Measurements from ENCODE around the gene KIAA1755.
"Not testable (repeated sequence)": the region's sequence is repeated elsewhere in the genome, so short reads cannot be mapped to it uniquely, and the experiment has no call there.

Gene KIAA1755

DNA sequence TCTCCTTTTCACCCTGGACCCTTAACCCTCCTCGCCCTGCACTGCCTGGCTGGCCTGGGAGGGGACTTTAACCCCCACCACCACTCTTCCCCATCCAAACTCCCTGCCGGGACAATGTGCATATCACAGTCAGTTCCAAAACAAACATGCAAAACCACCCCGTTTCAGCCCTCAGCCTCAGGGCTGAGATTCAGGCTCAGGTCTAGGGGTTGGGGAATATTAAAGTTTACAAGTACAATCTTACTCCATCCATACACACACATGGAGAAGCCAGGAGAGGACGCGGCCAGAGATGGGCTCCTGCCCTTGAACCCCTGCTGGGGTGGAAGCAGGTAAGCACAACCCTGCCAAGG is 534 bp downstream of the KIAA1755 start:
- peak overlapping the region; percentile 64 for H2AFZ ChIP-seq (ENCODE audit: low read length, unreplicated experiment)
- no peaks in the 10 kb centered on the region for H3K27me3 ChIP-seq (ENCODE audit: insufficient read depth, low read length)
- peaks cover 17% of the 10 kb centered on the region for H3K4me1 ChIP-seq (ENCODE audit: control insufficient read depth, insufficient read depth, low read length, unreplicated experiment)
- H3K36me3 ChIP-seq (ENCODE audit: insufficient read depth, low read length) = no peaks in the 10 kb centered on the region
- peak overlapping the region; percentile 74 for H3K4me3 ChIP-seq (ENCODE audit: low read depth, low read length)
- H3K27ac ChIP-seq (ENCODE audit: low read depth, low read length) = no peak overlapping the region
- no peaks in the 10 kb centered on the region for H3K79me2 ChIP-seq (ENCODE audit: control insufficient read depth, insufficient read depth, low read length, unreplicated experiment)

GRCh38 chr20:38258545-38259215 is 1.9 kb downstream of the KIAA1755 start:
- Histone ChIP-seq H3K4me3 (ENCODE audit: low read depth, low read length) (no peak overlapping the region), H3K79me2 (ENCODE audit: control insufficient read depth, insufficient read depth, low read length, unreplicated experiment) (no peaks in the 10 kb centered on the region), H3K36me3 (ENCODE audit: insufficient read depth, low read length) (no peaks in the 10 kb centered on the region), H3K27me3 (ENCODE audit: insufficient read depth, low read length) (no peaks in the 10 kb centered on the region), H3K4me1 (ENCODE audit: control insufficient read depth, insufficient read depth, low read length, unreplicated experiment) (peaks cover 17% of the 10 kb centered on the region), H2AFZ (ENCODE audit: low read length, unreplicated experiment) (no peak overlapping the region), H3K27ac (ENCODE audit: low read depth, low read length) (no peak overlapping the region)

- H2AFZ ChIP-seq (ENCODE audit: low read length, unreplicated experiment) = no peak overlapping the region
- no peak overlapping the region for H3K27ac ChIP-seq (ENCODE audit: low read depth, low read length)
- H3K4me1 ChIP-seq (ENCODE audit: control insufficient read depth, insufficient read depth, low read length, unreplicated experiment) = peaks cover 17% of the 10 kb centered on the region
- H3K27me3 ChIP-seq (ENCODE audit: insufficient read depth, low read length) = no peaks in the 10 kb centered on the region
- no peaks in the 10 kb centered on the region for H3K79me2 ChIP-seq (ENCODE audit: control insufficient read depth, insufficient read depth, low read length, unreplicated experiment)
- no peaks in the 10 kb centered on the region for H3K36me3 ChIP-seq (ENCODE audit: insufficient read depth, low read length)
- H3K4me3 ChIP-seq (ENCODE audit: low read depth, low read length) = no peak overlapping the region
Observed at GRCh38 chr20:38256966-38257365, 3.6 kb downstream of the KIAA1755 start.

GRCh38 chr20:38256021-38256420 is 4.5 kb downstream of the KIAA1755 start:
- Histone ChIP-seq H3K36me3 (ENCODE audit: insufficient read depth, low read length) (no peaks in the 10 kb centered on the region), H3K4me3 (ENCODE audit: low read depth, low read length) (no peak overlapping the region), H3K27me3 (ENCODE audit: insufficient read depth, low read length) (no peaks in the 10 kb centered on the region), H3K4me1 (ENCODE audit: control insufficient read depth, insufficient read depth, low read length, unreplicated experiment) (peaks cover 17% of the 10 kb centered on the region), H3K79me2 (ENCODE audit: control insufficient read depth, insufficient read depth, low read length, unreplicated experiment) (no peaks in the 10 kb centered on the region), H3K27ac (ENCODE audit: low read depth, low read length) (no peak overlapping the region), H2AFZ (ENCODE audit: low read length, unreplicated experiment) (peak overlapping the region; percentile 79)

DNA sequence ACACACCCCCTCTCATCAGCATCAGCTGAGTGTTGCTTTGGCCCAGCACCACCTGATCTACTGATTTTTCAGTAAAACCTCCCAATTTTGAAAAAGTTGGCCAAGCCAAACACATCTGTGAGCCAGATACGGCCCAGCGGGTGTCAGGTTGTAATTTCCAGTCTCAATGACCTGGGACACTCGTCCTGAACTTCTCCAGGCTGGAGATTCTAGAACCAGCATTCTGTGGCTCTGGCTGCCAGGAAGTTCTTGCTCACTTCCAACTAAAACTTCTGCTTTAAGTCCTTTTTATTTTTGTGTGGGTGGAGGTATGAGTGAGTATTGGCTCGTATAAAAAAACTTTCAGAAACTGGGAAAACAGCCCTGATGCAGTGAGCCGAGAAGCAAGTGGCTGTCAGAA is 5.1 kb downstream of the KIAA1755 start:
- no peak overlapping the region for H3K4me3 ChIP-seq (ENCODE audit: low read depth, low read length)
- peak overlapping the region; percentile 79 for H2AFZ ChIP-seq (ENCODE audit: low read length, unreplicated experiment)
- H3K36me3 ChIP-seq (ENCODE audit: insufficient read depth, low read length) = no peaks in the 10 kb centered on the region
- H3K79me2 ChIP-seq (ENCODE audit: control insufficient read depth, insufficient read depth, low read length, unreplicated experiment) = no peaks in the 10 kb centered on the region
- H3K4me1 ChIP-seq (ENCODE audit: control insufficient read depth, insufficient read depth, low read length, unreplicated experiment) = peaks cover 17% of the 10 kb centered on the region
- no peak overlapping the region for H3K27ac ChIP-seq (ENCODE audit: low read depth, low read length)
- H3K27me3 ChIP-seq (ENCODE audit: insufficient read depth, low read length) = no peaks in the 10 kb centered on the region

DNA sequence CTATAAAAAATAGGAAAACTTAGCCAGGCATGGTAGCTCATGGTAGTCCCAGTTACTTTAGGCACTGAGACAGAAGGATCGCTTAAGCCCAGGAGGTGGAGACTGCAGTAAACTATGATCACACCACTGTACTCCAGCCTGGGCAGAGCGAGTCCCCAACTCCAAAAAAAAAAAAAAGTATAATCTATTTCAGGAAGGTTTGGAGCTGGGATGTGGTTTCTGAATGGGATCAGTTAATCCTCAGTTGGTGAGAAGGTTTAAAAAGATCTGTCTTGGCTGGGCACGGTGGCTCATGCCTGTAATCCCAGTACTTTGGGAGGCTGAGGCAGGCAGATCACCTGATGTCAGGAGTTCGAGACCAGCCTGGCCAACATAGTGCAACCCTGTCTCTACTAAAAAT is 5.9 kb downstream of the KIAA1755 start:
- H3K27me3 ChIP-seq (ENCODE audit: insufficient read depth, low read length); H3K27ac ChIP-seq (ENCODE audit: low read depth, low read length); H3K4me3 ChIP-seq (ENCODE audit: low read depth, low read length); H3K79me2 ChIP-seq (ENCODE audit: control insufficient read depth, insufficient read depth, low read length, unreplicated experiment); H3K36me3 ChIP-seq (ENCODE audit: insufficient read depth, low read length); H2AFZ ChIP-seq (ENCODE audit: low read length, unreplicated experiment): not testable (repeated sequence)
- H3K4me1 ChIP-seq (ENCODE audit: control insufficient read depth, insufficient read depth, low read length, unreplicated experiment) = peaks cover 17% of the 10 kb centered on the region

DNA sequence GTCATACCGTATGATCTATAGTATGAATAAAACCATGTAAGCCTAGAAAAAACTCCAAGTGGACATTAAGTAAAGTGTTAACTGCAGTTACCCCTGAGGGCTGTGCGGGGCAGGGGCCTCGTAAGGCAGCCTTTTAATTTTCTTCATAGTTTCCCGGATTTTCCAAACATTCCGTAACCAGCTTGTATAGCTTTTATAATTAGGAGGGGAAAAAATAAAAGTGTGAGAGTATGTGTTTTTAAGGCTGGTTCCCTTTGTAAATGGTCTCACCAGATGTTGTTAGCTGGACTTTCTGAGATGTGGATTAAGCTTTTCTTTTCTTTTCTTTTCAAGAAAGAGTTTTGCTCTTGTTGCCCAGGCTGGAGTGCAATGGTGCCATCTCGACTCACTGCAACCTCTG is 7.0 kb downstream of the KIAA1755 start:
- Histone ChIP-seq H3K4me3 (ENCODE audit: low read depth, low read length) (no peak overlapping the region), H3K4me1 (ENCODE audit: control insufficient read depth, insufficient read depth, low read length, unreplicated experiment) (peaks cover 17% of the 10 kb centered on the region), H3K27me3 (ENCODE audit: insufficient read depth, low read length) (no peaks in the 10 kb centered on the region), H3K27ac (ENCODE audit: low read depth, low read length) (no peak overlapping the region), H3K36me3 (ENCODE audit: insufficient read depth, low read length) (no peaks in the 10 kb centered on the region), H2AFZ (ENCODE audit: low read length, unreplicated experiment) (no peak overlapping the region), H3K79me2 (ENCODE audit: control insufficient read depth, insufficient read depth, low read length, unreplicated experiment) (no peaks in the 10 kb centered on the region)

DNA sequence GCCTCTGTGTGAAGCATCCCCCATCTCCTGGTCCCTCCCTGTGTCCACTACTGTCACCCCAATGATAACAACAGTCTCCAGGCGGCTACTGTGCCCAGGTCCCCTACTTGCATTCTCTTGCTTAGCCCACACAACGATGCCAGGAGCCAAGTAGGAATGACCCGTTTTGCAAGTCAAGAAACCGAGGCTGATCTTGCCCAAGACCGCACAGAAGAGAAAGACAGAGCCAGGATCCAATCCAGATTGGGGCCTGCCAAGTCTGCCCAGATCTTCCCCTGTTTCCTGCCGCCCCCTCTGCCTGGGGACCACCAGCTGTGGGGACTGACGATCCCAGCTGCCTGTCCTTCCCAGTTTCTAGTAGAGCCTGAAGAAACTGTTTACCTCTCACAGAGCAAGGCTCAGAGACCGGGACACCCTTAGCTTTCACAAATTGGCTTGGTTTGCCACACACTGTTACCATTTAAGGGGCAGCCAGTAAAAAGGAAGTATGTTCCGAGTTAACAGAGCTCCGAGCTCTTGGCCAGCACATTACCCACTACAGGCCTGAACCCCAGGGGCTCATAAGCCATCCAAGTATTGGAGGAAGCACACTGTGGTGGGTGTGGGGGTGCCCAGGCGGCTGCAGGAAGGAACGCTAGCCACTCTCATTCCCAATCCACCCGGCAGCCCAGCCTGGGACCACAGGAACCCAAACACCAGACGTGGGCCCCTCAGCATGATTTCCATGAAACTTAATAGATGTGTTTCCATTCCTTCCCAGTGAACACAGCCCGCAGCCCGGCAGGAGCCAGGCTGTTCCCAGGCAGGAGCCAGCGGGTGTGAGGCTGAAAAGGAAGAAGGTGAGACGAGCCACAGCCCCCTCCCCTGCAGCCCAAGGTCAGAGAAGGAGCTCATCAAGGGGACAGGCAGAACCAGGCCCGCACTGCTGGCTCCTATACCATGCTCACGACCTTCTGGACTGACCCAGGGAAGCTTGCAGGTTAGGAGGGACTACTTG is 7.9 kb downstream of the KIAA1755 start:
- no peak overlapping the region for H3K4me3 ChIP-seq (ENCODE audit: low read depth, low read length)
- peaks cover 16% of the 10 kb centered on the region for H3K4me1 ChIP-seq (ENCODE audit: control insufficient read depth, insufficient read depth, low read length, unreplicated experiment)
- no peaks in the 10 kb centered on the region for H3K36me3 ChIP-seq (ENCODE audit: insufficient read depth, low read length)
- no peaks in the 10 kb centered on the region for H3K79me2 ChIP-seq (ENCODE audit: control insufficient read depth, insufficient read depth, low read length, unreplicated experiment)
- no peaks in the 10 kb centered on the region for H3K27me3 ChIP-seq (ENCODE audit: insufficient read depth, low read length)
- H3K27ac ChIP-seq (ENCODE audit: low read depth, low read length) = no peak overlapping the region
- H2AFZ ChIP-seq (ENCODE audit: low read length, unreplicated experiment) = no peak overlapping the region

DNA sequence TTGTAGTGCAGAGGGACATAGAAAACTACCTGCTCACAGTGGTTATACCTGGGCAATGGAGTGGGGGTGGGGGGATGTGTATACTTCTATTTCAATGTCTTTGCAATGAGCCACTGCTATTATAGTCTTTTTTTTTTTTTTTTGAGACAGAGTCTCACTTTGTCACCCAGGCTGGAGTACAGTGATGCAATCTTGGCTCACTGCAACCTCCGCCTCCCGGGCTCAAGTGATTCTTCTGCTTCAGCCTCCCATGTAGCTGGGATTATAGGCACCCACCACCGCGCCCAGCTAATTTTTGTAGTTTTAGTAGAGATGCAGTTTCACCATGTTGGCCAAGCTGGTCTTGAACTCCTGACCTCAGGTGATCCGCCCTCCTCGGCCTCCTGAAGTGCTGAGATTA is 9.1 kb downstream of the KIAA1755 start:
- not testable (repeated sequence) for H3K27me3 ChIP-seq (ENCODE audit: insufficient read depth, low read length); H3K4me3 ChIP-seq (ENCODE audit: low read depth, low read length); H2AFZ ChIP-seq (ENCODE audit: low read length, unreplicated experiment); H3K4me1 ChIP-seq (ENCODE audit: control insufficient read depth, insufficient read depth, low read length, unreplicated experiment); H3K79me2 ChIP-seq (ENCODE audit: control insufficient read depth, insufficient read depth, low read length, unreplicated experiment); H3K27ac ChIP-seq (ENCODE audit: low read depth, low read length); H3K36me3 ChIP-seq (ENCODE audit: insufficient read depth, low read length)

- Histone ChIP-seq H3K27me3 (ENCODE audit: insufficient read depth, low read length) (no peaks in the 10 kb centered on the region), H3K4me3 (ENCODE audit: low read depth, low read length) (no peak overlapping the region), H2AFZ (ENCODE audit: low read length, unreplicated experiment) (no peak overlapping the region), H3K36me3 (ENCODE audit: insufficient read depth, low read length) (no peaks in the 10 kb centered on the region), H3K27ac (ENCODE audit: low read depth, low read length) (no peak overlapping the region), H3K4me1 (ENCODE audit: control insufficient read depth, insufficient read depth, low read length, unreplicated experiment) (peaks cover 5% of the 10 kb centered on the region), H3K79me2 (ENCODE audit: control insufficient read depth, insufficient read depth, low read length, unreplicated experiment) (no peaks in the 10 kb centered on the region)
Observed at GRCh38 chr20:38250609-38251008, 9.9 kb downstream of the KIAA1755 start.
